ENCODE data around the gene TMEM234. TPM values are rescaled to one million over a fixed set of nuclear protein-coding genes. Genes with fewer than 3 reads are reported as not detected.
A peak's percentile ranks its signal among the peaks of the same experiment; 100 is the strongest.

Gene TMEM234
- total and polyA plus RNA-seq, 10 of the 15 experiments (the other 5 are each of a cell fraction or from before 2014, with no cell fraction given), result 2.9 to 10.9 (median 6.4) TPM

- TF ChIP-seq IRF3 (IDR thresholded peaks at IDR 0.05) (no peak), NFXL1 (IDR thresholded peaks at IDR 0.05; ENCODE audit: borderline replicate concordance) (no peak), ZNF24 (IDR thresholded peaks at IDR 0.05) (no peak), IKZF1 (conservative IDR thresholded peaks at IDR 0.05) (peak; percentile 93), PRDM15 (CRISPR knock-in tag; IDR thresholded peaks at IDR 0.05) (no peak), ZSCAN29 (IDR thresholded peaks at IDR 0.05) (no peak), FOXK2 (IDR thresholded peaks at IDR 0.05) (no peak), SIX5 (IDR thresholded peaks at IDR 0.05; ENCODE audit: low read depth, low read length, severe bottlenecking) (no peak), EGR1 (IDR thresholded peaks at IDR 0.05; ENCODE audit: borderline replicate concordance in 1 of 2, low read depth in 2 of 2, low read length in 2 of 2) (peak in 1 of 2 experiments; percentile 56; a peak in 1 of 3 replicates), IKZF2 (IDR thresholded peaks at IDR 0.05) (peak; percentile 80 to 82), SIN3A (IDR thresholded peaks at IDR 0.05; ENCODE audit: low read depth, low read length) (no peak; the same call in 1 of the 2 replicates), ZNF207 (IDR thresholded peaks at IDR 0.05; ENCODE audit: borderline replicate concordance) (peak; percentile 61; the same call in 1 of the 2 replicates), YBX1 (IDR thresholded peaks at IDR 0.05) (no peak), NR2C1 (IDR thresholded peaks at IDR 0.05) (no peak), MYB (IDR thresholded peaks at IDR 0.05; ENCODE audit: borderline replicate concordance, low read depth, low read length) (no peak), CHD2 (IDR thresholded peaks at IDR 0.05; ENCODE audit: borderline replicate concordance, low read depth, low read length) (peak; percentile 18; the same call in 1 of the 2 replicates), MEF2B (IDR thresholded peaks at IDR 0.05; ENCODE audit: partially characterized antibody, poor library complexity, severe bottlenecking) (peak; percentile 20), ASH2L (IDR thresholded peaks at IDR 0.05; ENCODE audit: borderline replicate concordance, low read depth) (no peak), TBL1XR1 (IDR thresholded peaks at IDR 0.05; ENCODE audit: low read depth, low read length) (peak; percentile 58), ZNF217 (IDR thresholded peaks at IDR 0.05) (no peak), PAX8 (IDR thresholded peaks at IDR 0.05) (no peak), MEF2A (IDR thresholded peaks at IDR 0.05; ENCODE audit: insufficient read depth, low read depth, low read length) (no peak), BCL3 (IDR thresholded peaks at IDR 0.05; ENCODE audit: borderline replicate concordance, insufficient read depth, low read depth, low read length, poor library complexity, severe bottlenecking) (peak; percentile 78), CHD4 (IDR thresholded peaks at IDR 0.05) (no peak), SPI1 (IDR thresholded peaks at IDR 0.05; ENCODE audit: borderline replicate concordance, insufficient read depth, low read depth, low read length) (no peak)
Measured at GRCh38 chr1:32201011-32201855, 20.9 kb downstream of the TMEM234 start (continued).

All from GM12878 (cell line).